PFSK-1 (cell line): ENCODE data around the gene SPTBN1.

Source experiments
- FOXP2 ChIP-seq: optimal IDR thresholded peaks from 2 replicates; pipeline ENCODE3; 2011; ENCODE audit warnings: borderline replicate concordance, control low read depth, inconsistent platforms; ENCODE audit not compliant: insufficient read depth; ENCODE audit errors: extremely low read length, extremely low read depth
- POLR2AphosphoS5 ChIP-seq: IDR thresholded peaks from 2 replicates; pipeline ENCODE4 v1.6.1; 2012; ENCODE audit warnings: low read depth, mild to moderate bottlenecking, control low read depth, low read length, moderate library complexity
- SIN3A ChIP-seq: IDR thresholded peaks from 2 replicates; pipeline ENCODE4 v1.6.1; 2012; ENCODE audit warnings: mild to moderate bottlenecking, low read length, moderate library complexity, borderline replicate concordance; ENCODE audit not compliant: insufficient read depth
- TAF1 ChIP-seq: IDR thresholded peaks from 2 replicates; pipeline ENCODE4 v1.6.1; 2012; ENCODE audit warnings: low read length, control low read depth, borderline replicate concordance; ENCODE audit not compliant: insufficient read depth

GRCh38 chr2:54417577-54417976, 38.5 kb upstream of the SPTBN1 start:
- TF ChIP-seq TAF1 (no peak), POLR2AphosphoS5 (no peak), SIN3A (no peak), FOXP2 (no peak)
